SK-N-SH treated with all-trans-retinoic acid at 6 μM for 48 hours (cell line): Measurements from ENCODE around the gene HDGF.
A peak's percentile ranks its signal among the peaks of the same experiment; 100 is the strongest.

Experiments used
- ATAC-seq: fragments of 200-7000 bp; cut with Tn5 transposase; 3 replicates; pipeline ENCODE4 v1.9.1; 2020; ENCODE audit warnings: mild to moderate bottlenecking, moderate library complexity
- ARNTL ChIP-seq: fragments of 450-650 bp; formaldehyde crosslinking; IDR thresholded peaks from 2 replicates; pipeline ENCODE4 v1.5.0; 2020; ENCODE audit warnings: low read depth, mild to moderate bottlenecking, moderate library complexity, borderline replicate concordance
- BACH2 ChIP-seq: fragments of 250-450 bp; sonication (Bioruptor Pico); IDR thresholded peaks from 2 replicates; pipeline ENCODE4 v1.9.0; 2021; ENCODE audit warnings: mild to moderate bottlenecking, borderline replicate concordance
- CREB5 ChIP-seq: fragments of 250-450 bp; sonication (Bioruptor Pico); IDR thresholded peaks from 2 replicates; pipeline ENCODE4 v1.5.1; 2020; ENCODE audit warnings: low read depth, mild to moderate bottlenecking, moderate library complexity
- CSDC2 ChIP-seq: fragments of 250-450 bp; sonication (Bioruptor Pico); IDR thresholded peaks from 2 replicates; pipeline ENCODE4 v1.5.0; 2020; ENCODE audit warnings: mild to moderate bottlenecking, moderate library complexity
- CSRNP3 ChIP-seq: fragments of 250-450 bp; sonication (Bioruptor Pico); IDR thresholded peaks from 2 replicates; pipeline ENCODE4 v1.5.1; 2021; ENCODE audit warnings: mild to moderate bottlenecking, moderate library complexity
- ESRRG ChIP-seq: fragments of 250-450 bp; sonication (Bioruptor Pico); IDR thresholded peaks from 2 replicates; pipeline ENCODE4 v1.6.1; 2021; ENCODE audit warnings: mild to moderate bottlenecking
- ISL1 ChIP-seq: fragments of 250-450 bp; sonication (Bioruptor Pico); IDR thresholded peaks from 2 replicates; pipeline ENCODE4 v2.1.2; 2022; ENCODE audit warnings: mild to moderate bottlenecking, moderate library complexity
- OSR1 ChIP-seq: fragments of 250-450 bp; sonication (Bioruptor Pico); IDR thresholded peaks from 2 replicates; pipeline ENCODE4 v1.8.0; 2022; ENCODE audit warnings: moderate library complexity, mild to moderate bottlenecking, inconsistent platforms
- PATZ1 ChIP-seq: fragments of 250-450 bp; sonication (Bioruptor Pico); IDR thresholded peaks from 2 replicates; pipeline ENCODE4 v1.8.0; 2020; ENCODE audit warnings: mild to moderate bottlenecking, moderate library complexity, borderline replicate concordance
- POU6F1 ChIP-seq: fragments of 250-450 bp; sonication (Bioruptor Pico); IDR thresholded peaks from 2 replicates; pipeline ENCODE4 v1.8.0; 2021; ENCODE audit warnings: low read depth, mild to moderate bottlenecking, moderate library complexity, borderline replicate concordance
- PPARA ChIP-seq: fragments of 250-450 bp; sonication (Bioruptor Pico); IDR thresholded peaks from 2 replicates; pipeline ENCODE4 v1.5.0; 2020; ENCODE audit warnings: mild to moderate bottlenecking, borderline replicate concordance
- RARB ChIP-seq: fragments of 250-450 bp; sonication (Bioruptor Pico); IDR thresholded peaks from 2 replicates; pipeline ENCODE4 v1.8.0; 2021; ENCODE audit warnings: mild to moderate bottlenecking, moderate library complexity
- TOX ChIP-seq: fragments of 250-450 bp; sonication (Bioruptor Pico); IDR thresholded peaks from 2 replicates; pipeline ENCODE4 v1.8.0; 2021; ENCODE audit warnings: mild to moderate bottlenecking, moderate library complexity, borderline replicate concordance
- TSHZ2 ChIP-seq: fragments of 250-450 bp; sonication (Bioruptor Pico); IDR thresholded peaks from 2 replicates; pipeline ENCODE4 v1.5.0; 2020; ENCODE audit warnings: mild to moderate bottlenecking, moderate library complexity
- ZC3H10 ChIP-seq: fragments of 250-450 bp; sonication (Bioruptor Pico); IDR thresholded peaks from 2 replicates; pipeline ENCODE4 v1.5.1; 2021; ENCODE audit warnings: mild to moderate bottlenecking, moderate library complexity
- ZFP3 ChIP-seq: fragments of 250-450 bp; sonication (Bioruptor Pico); IDR thresholded peaks from 2 replicates; pipeline ENCODE4 v1.5.0; 2020; ENCODE audit warnings: mild to moderate bottlenecking, moderate library complexity
- ZFP30 ChIP-seq: fragments of 450-650 bp; formaldehyde crosslinking; IDR thresholded peaks from 2 replicates; pipeline ENCODE4 v1.5.0; 2022; ENCODE audit warnings: mild to moderate bottlenecking, moderate library complexity

Gene HDGF

GRCh38 chr1:156705918-156706656 lies 45.4 kb downstream of the HDGF start:
- 0 out of 2 replicates have a peak, but pooled peaks have one; percentile 1 for TF ChIP-seq TOX (CRISPR knock-in tag)
- TF ChIP-seq PATZ1 (CRISPR knock-in tag) = peak; percentile 71; the same call in 1 of the 2 replicates
- no peak for TF ChIP-seq CSRNP3 (CRISPR knock-in tag)
- ATAC-seq = peak; percentile 24

GRCh38 chr1:156705321-156705917 lies 46.1 kb downstream of the HDGF start, which contains the start of gene CRABP2:
Gene CRABP2 (minus strand): TSS chr1:156705583. CDS start chr1:156705446, 137 bp downstream.
- TF ChIP-seq TOX (CRISPR knock-in tag) = peak; percentile 39; the same call in 1 of the 2 replicates
- TF ChIP-seq PPARA = no peak
- TF ChIP-seq, all 23 proteins: peak for 1
- peak; percentile 9 for ATAC-seq

GRCh38 chr1:156704930-156705320 lies 46.5 kb downstream of the HDGF start:
- peak; percentile 40 for ATAC-seq
- no peak for TF ChIP-seq ZC3H10
- TF ChIP-seq ISL1 = no peak
- no peak for TF ChIP-seq ZFP30 (CRISPR knock-in tag)
- TF ChIP-seq ZFP3 (CRISPR knock-in tag) = 0 out of 2 replicates have a peak, but pooled peaks have one; percentile 45
- no peak for TF ChIP-seq TSHZ2 (CRISPR knock-in tag)
- TF ChIP-seq POU6F1 (CRISPR knock-in tag) = peak; percentile 85; the same call in 1 of the 2 replicates
- no peak for TF ChIP-seq ARNTL
- TF ChIP-seq PATZ1 (CRISPR knock-in tag) = peak; percentile 57
- no peak for TF ChIP-seq RARB (CRISPR knock-in tag)
- TF ChIP-seq ESRRG (CRISPR knock-in tag) = no peak
- no peak for TF ChIP-seq OSR1 (CRISPR knock-in tag)
- no peak for TF ChIP-seq PPARA
- TF ChIP-seq CSDC2 (CRISPR knock-in tag) = 0 out of 2 replicates have a peak, but pooled peaks have one; percentile 46

GRCh38 chr1:156704166-156704711 lies 47.2 kb downstream of the HDGF start:
- TF ChIP-seq BACH2 (CRISPR knock-in tag) (no peak), TOX (CRISPR knock-in tag) (peak; percentile 19; the same call in 1 of the 2 replicates), OSR1 (CRISPR knock-in tag) (no peak), CREB5 (CRISPR knock-in tag) (no peak)
- no peak for ATAC-seq
